Activated CD8-positive, alpha-beta T cell treated with anti-CD3 and anti-CD28 coated beads for 36 hours (primary cell): Measurements from ENCODE around the gene LAMC1. TPM values are rescaled to one million over a fixed set of nuclear protein-coding genes. Genes with fewer than 3 reads are reported as not detected.

Experiments used
- ATAC-seq: fragments of 200-7000 bp; cut with Tn5 transposase; one replicate; pipeline ENCODE4 v1.10.0; 2021; ENCODE audit warnings: mild to moderate bottlenecking, moderate library complexity
- CTCF ChIA-PET: fragments of 350-600 bp; sonication (Branson Sonifier 250); formaldehyde crosslinking; loops from one replicate; lab custom pipeline; 2021; ENCODE audit warnings: antibody characterized with exemption; lab: Charles Lee
- POLR2A ChIA-PET: fragments of 350-600 bp; sonication (Branson Sonifier 250); formaldehyde crosslinking; loops from one replicate; lab custom pipeline; 2021; ENCODE audit warnings: antibody characterized with exemption; lab: Charles Lee
- DNase-seq: peaks from one replicate; pipeline ENCODE4 v3.0.0-alpha.2; 2020
- H3K27ac Mint-ChIP-seq: one replicate; pipeline ENCODE4 v1.8.0; 2021; ENCODE audit warnings: mild to moderate bottlenecking, mixed read lengths
- H3K27me3 Mint-ChIP-seq: one replicate; pipeline ENCODE4 v1.8.0; 2021; ENCODE audit warnings: mixed read lengths
- H3K36me3 Mint-ChIP-seq: one replicate; pipeline ENCODE4 v1.8.0; 2021; ENCODE audit warnings: low read depth, mixed read lengths
- H3K4me1 Mint-ChIP-seq: one replicate; pipeline ENCODE4 v1.8.0; 2021; ENCODE audit warnings: low read depth, mixed read lengths
- H3K4me3 Mint-ChIP-seq: one replicate; pipeline ENCODE4 v1.8.0; 2021; ENCODE audit warnings: mild to moderate bottlenecking, moderate library complexity, mixed read lengths
- H3K9me3 Mint-ChIP-seq: one replicate; pipeline ENCODE4 v1.8.0; 2021; ENCODE audit warnings: mixed read lengths
- intact Hi-C: fragments of 100-400 bp; cut with micrococcal nuclease; formaldehyde crosslinking; loops from one replicate; pipeline ENCODE4 v1.10.0; 2022
- total RNA-seq, 2 experiments: library from RNA; stranded (reverse); gene quantifications; one replicate each; pipeline ENCODE4 v1.2.3, GENCODE V29; 2021
- TF ChIP-seq, protein P1 (sequence below): fragments of 200-600 bp; IDR thresholded peaks from one replicate; pipeline ENCODE4 v1.8.0; 2022; ENCODE audit warnings: antibody characterized with exemption, mild to moderate bottlenecking

Gene LAMC1
- total RNA-seq, 2 experiments from 2014 or later: 0.22 to 0.23 TPM

DNA sequence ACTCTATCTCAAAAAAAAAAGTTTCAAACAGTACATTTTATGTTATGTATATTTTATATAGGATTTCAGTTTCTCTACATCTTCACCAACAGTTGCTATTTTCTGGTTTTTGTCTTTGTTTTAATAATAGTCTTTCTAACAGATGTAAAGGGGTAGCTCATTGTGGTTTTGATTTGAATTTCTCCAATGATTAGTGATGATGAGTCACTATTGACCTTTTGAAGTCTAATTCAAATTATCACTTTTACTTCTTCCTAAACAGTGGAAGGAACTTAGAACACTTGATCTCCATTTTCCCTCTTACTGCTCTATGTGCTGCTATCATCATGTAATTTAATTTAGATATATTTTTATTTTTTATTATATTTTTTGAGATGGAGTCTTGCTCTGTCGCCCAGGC lies 38.6 kb upstream of the LAMC1 start:
- POLR2A ChIA-PET: no interaction called here
- intact Hi-C loops: no loop called here
- Mint-ChIP-seq H3K4me3 (no peak overlapping the region), H3K27ac (no peak overlapping the region), H3K36me3 (no peaks in the 10 kb centered on the region), H3K4me1 (no peaks in the 10 kb centered on the region), H3K27me3 (peaks cover 9% of the 10 kb centered on the region), H3K9me3 (peaks cover 4% of the 10 kb centered on the region)
- no peak for DNase-seq
- no peak for ATAC-seq
- TF ChIP-seq, protein P1, sequence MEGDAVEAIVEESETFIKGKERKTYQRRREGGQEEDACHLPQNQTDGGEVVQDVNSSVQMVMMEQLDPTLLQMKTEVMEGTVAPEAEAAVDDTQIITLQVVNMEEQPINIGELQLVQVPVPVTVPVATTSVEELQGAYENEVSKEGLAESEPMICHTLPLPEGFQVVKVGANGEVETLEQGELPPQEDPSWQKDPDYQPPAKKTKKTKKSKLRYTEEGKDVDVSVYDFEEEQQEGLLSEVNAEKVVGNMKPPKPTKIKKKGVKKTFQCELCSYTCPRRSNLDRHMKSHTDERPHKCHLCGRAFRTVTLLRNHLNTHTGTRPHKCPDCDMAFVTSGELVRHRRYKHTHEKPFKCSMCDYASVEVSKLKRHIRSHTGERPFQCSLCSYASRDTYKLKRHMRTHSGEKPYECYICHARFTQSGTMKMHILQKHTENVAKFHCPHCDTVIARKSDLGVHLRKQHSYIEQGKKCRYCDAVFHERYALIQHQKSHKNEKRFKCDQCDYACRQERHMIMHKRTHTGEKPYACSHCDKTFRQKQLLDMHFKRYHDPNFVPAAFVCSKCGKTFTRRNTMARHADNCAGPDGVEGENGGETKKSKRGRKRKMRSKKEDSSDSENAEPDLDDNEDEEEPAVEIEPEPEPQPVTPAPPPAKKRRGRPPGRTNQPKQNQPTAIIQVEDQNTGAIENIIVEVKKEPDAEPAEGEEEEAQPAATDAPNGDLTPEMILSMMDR: no peak
- CTCF ChIA-PET: no interaction called here

DNA sequence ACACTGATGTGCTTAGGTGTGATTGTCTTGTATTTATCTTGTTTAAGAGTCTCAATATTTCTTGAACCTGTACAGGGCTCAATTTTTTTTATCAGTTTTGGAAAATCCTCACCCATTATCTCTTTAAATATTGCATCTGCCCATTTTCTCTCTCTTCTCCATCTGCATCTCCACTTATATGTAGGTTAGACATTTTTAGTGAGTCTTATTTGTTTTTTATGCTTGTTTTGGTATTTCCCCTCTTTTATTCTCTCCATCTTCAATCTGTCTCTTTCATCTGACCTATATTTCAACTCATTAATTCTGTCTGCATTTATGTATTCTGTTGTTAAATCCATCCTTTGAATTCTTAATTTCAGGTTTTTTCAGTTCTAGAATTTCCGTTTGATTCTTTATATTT lies 37.3 kb upstream of the LAMC1 start:
- H3K9me3 Mint-ChIP-seq: peaks cover 4% of the 10 kb centered on the region

DNA sequence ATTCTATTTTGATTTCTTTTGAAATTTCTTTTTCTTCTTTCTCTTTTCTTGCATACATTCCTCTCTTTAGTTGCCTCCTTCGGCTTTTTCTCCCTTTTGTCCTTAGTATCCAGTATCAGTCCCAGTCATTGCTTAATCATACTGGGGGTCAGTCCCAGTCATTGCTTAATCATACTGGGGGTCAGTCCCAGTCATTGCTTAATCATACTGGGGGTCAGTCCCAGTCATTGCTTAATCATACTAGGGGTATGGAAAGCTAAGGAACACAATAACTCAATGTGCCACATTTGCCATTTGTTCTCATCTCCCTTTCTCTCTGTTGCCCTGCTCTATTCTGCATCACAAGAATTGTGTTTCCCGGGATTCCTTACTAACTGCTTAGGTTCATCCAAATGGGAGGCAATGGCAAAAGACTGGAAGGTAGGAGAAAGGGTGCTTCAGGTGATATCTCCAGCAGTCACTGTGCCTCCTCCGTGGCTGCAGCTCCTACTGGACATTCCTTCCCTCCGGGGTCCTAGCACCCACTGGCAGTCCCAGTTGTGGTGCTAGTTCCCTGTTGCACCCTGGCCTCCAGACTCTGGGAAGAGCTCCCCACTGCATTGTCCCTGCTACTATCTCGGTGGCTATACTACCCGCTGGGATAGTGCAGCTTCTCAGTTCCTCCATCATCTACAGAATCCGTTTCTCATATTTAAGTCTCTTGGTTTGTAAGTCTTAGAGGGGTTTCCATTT lies 32.6 kb upstream of the LAMC1 start:
- no peaks in the 10 kb centered on the region for H3K9me3 Mint-ChIP-seq
- peaks cover 19% of the 10 kb centered on the region for H3K27me3 Mint-ChIP-seq
- H3K27ac Mint-ChIP-seq: no peak overlapping the region
- no peaks in the 10 kb centered on the region for H3K36me3 Mint-ChIP-seq
- ATAC-seq (no peak), DNase-seq (no peak)
- intact Hi-C loops: no loop called here
- no peak overlapping the region for H3K4me3 Mint-ChIP-seq
- ChIA-PET POLR2A (no interaction called here), CTCF (no interaction called here)
- H3K4me1 Mint-ChIP-seq: no peaks in the 10 kb centered on the region
- TF ChIP-seq, protein P1: no peak

More for the DNA sequence above, 37.3 kb upstream of the LAMC1 start:
- no peaks in the 10 kb centered on the region for H3K36me3 Mint-ChIP-seq
- no peaks in the 10 kb centered on the region for H3K4me1 Mint-ChIP-seq
- intact Hi-C loops: no loop called here
- H3K27me3 Mint-ChIP-seq: peaks cover 14% of the 10 kb centered on the region
- no peak overlapping the region for H3K27ac Mint-ChIP-seq
- H3K4me3 Mint-ChIP-seq: no peak overlapping the region
- ChIA-PET CTCF (no interaction called here), POLR2A (no interaction called here)
- DNase-seq (no peak), ATAC-seq (no peak)
- TF ChIP-seq, protein P1: no peak

DNA sequence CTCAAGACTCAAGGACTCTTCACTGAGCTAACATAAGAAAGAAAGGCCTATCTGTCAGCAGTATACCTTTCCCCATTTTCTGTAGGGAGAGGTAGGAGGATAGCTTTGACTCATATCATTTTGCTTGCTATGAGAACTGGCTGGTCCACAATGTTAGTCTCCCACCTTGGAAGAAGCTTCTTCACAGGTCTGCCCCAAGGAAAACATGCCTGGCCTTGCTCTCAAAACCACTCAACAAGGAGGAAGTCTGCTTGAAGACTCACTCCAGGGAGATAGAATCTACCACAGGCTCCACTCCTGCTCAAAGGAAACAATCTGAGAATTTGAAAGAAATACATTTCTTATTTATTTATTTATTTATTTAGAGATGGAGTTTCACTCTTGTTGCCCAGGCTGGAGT lies 29.5 kb upstream of the LAMC1 start:
- POLR2A ChIA-PET: no interaction called here
- no peak overlapping the region for H3K27ac Mint-ChIP-seq

DNA sequence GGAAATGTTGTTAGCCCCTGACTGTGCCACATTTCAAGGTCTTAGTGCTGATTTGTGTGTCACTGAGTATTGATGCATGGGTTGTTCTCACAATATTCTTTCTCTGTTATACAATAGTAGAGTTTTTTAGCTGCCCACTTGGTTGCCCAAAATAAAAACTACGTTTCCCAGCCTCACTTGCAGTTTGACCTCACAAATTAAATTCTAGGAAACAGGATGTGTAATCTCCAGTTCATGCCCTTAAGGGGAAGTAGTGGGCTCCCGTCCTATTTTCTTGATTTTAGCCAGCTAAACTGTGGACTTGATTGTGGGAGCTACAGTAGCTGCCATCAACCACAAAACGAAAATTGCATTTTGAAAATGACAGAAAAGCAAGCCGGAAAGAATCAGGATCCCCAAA lies 27.3 kb upstream of the LAMC1 start:
- Mint-ChIP-seq H3K4me1 (no peaks in the 10 kb centered on the region), H3K27me3 (peaks cover 24% of the 10 kb centered on the region), H3K36me3 (no peaks in the 10 kb centered on the region), H3K9me3 (no peaks in the 10 kb centered on the region), H3K4me3 (no peak overlapping the region), H3K27ac (no peak overlapping the region)
- TF ChIP-seq, protein P1: no peak
- ChIA-PET CTCF (no interaction called here), POLR2A (no interaction called here)
- no peak for ATAC-seq
- DNase-seq: no peak
- intact Hi-C loops: no loop called here

More for the DNA sequence above, 29.5 kb upstream of the LAMC1 start:
- H3K36me3 Mint-ChIP-seq: no peaks in the 10 kb centered on the region
- DNase-seq (no peak), ATAC-seq (no peak)
- intact Hi-C loops: no loop called here
- TF ChIP-seq, protein P1: no peak
- no peak overlapping the region for H3K4me3 Mint-ChIP-seq
- H3K27me3 Mint-ChIP-seq: peaks cover 26% of the 10 kb centered on the region
- H3K9me3 Mint-ChIP-seq: no peaks in the 10 kb centered on the region
- CTCF ChIA-PET: no interaction called here
- H3K4me1 Mint-ChIP-seq: no peaks in the 10 kb centered on the region
